ENCODE data around the gene ZNF213.

DNA sequence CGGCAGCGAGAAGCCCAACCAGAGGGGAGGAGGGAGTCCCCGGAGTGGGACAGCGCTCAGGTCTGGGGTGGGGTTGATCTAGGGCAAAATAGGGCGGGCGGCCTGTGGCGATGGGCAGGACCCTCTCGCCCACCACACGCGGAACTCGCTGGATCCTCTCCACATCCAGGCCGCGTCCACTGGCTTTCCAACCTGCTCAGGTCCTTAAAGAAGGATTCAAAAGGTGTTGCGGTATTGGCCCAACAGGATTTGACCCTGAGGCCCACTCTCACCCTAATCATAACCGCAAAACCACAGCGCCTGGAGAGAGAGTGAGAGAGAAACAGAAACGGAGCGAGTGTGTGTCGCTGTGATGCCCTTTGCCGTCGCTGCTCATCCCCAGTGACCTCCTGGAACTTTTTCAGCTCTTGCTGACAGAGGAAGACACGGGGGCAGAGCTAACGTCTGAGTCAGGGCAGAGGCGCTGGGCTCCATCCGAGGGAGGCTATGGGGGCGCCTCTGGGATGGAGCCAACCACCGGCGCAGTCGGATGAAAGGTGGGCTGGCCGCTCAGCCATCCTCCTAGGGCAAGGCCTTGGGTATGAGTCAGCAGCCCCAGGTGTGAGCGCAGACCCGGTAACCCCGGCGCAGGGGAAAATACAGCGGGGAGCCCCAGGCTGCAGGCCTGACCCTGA lies 36.5 kb downstream of the ZNF213 start:
- TF ChIP-seq SMC3 (conservative IDR thresholded peaks at IDR 0.05; ENCODE audit: poor library complexity) (no peak), EP300 (conservative IDR thresholded peaks at IDR 0.05; ENCODE audit: poor library complexity, severe bottlenecking) (no peak)
- TF ChIP-seq, protein P1, sequence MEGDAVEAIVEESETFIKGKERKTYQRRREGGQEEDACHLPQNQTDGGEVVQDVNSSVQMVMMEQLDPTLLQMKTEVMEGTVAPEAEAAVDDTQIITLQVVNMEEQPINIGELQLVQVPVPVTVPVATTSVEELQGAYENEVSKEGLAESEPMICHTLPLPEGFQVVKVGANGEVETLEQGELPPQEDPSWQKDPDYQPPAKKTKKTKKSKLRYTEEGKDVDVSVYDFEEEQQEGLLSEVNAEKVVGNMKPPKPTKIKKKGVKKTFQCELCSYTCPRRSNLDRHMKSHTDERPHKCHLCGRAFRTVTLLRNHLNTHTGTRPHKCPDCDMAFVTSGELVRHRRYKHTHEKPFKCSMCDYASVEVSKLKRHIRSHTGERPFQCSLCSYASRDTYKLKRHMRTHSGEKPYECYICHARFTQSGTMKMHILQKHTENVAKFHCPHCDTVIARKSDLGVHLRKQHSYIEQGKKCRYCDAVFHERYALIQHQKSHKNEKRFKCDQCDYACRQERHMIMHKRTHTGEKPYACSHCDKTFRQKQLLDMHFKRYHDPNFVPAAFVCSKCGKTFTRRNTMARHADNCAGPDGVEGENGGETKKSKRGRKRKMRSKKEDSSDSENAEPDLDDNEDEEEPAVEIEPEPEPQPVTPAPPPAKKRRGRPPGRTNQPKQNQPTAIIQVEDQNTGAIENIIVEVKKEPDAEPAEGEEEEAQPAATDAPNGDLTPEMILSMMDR (IDR thresholded peaks at IDR 0.05; ENCODE audit: poor library complexity, severe bottlenecking), result no peak
